ENCODE results near the gene SMIM28.
A peak's percentile ranks its signal among the peaks of the same experiment; 100 is the strongest.
"Not testable (repeated sequence)": the region's sequence is repeated elsewhere in the genome, so short reads cannot be mapped to it uniquely, and the experiment has no call there.

Gene SMIM28

GRCh38 chr6:138404666-138405337, 27.1 kb downstream of the SMIM28 start:
- no peak for DNase-seq (ENCODE audit: low spot score)

DNA sequence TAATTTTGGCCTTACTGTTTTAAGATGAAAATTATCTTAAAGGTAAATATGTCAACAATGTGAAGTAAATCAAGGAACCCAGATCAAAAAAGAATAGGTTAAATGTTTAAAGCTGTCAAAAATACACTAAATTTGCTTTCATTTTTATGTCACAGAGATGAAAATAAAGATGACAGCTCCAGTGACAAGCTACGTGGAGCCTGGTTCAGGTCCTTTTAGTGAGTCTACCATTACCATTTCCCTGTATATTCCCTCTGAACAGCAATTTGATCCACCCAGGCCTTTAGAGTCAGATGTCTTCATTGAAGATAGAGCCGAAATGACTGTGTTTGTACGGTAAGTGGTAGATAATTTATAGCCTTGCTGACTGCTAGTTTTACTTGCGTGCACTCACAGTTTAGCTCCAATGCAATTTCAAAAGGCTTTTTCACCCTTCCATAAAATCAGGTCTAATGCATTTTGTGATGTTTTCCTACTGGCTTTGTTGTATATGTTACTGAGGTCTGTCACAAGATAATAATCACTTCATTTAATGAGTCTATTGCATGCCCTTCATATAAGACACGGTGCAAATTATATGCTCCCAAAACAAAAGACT, 28.2 kb downstream of the SMIM28 start:
- DNase-seq (ENCODE audit: low spot score) = peak; percentile 43

DNA sequence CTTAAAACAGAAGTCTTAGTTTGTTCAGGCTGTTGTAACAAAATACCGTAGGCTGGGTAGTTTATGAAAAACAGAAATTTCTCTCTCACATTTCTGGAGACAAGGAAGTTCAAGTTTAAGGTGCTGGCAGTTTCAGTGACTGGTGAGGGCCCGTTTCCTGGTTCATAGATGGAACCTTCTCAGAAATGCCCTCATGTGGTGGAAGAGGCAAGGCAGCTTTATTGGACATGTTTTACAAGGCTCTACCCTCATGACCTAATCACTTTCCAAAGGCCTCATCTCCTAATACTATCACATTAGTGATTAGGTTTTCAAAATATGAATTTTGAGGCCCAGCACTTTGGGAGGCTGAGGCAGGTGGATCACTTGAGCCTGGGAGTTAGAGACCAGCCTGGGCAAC, 28.7 kb downstream of the SMIM28 start:
- no peak for DNase-seq (ENCODE audit: low spot score)

- no peak for DNase-seq (ENCODE audit: low spot score)
These were observed 32.5 kb downstream of the SMIM28 start for GRCh38 chr6:138410048-138410735.

GRCh38 chr6:138410972-138411880, 33.5 kb downstream of the SMIM28 start:
- no peak for DNase-seq (ENCODE audit: low spot score)

DNA sequence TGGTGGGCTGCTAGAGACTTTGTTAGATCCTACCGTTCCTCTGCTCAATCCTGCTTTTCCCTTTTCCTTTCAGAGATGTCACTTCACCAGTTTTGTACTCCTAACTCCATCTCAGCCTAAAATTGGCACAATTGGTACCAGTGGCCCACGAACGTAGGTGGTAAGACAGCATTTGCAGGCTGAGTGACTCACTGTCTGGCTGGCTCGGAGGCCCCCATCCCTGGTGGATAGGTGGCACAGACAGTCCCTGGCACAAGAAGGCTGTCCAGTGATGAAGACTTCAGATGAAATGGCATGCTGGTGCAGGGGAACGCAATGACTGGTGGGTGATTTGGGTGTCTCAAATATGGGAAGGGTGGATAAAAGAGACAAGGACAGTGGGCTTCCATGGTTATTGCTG, 37.4 kb downstream of the SMIM28 start:
- no peak for DNase-seq (ENCODE audit: low spot score)

DNA sequence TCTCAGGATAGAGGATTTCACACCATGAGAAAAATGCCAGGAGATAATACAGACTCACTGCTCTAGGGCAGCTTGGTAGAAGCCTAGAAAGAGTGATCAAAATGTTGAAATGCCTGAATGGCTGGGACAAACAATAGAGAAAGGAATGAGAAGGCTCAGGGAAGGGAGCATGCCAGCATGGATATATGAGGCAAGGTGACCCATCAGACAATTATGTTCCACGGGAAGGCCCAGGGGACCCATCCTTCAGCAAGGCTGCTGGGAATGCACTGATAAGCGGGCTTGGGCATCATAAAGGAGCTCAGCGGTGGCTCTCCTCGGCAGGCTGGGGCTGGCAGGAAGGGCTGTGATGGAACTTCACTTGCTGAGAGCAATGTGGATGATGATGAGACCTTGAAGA, 38.5 kb downstream of the SMIM28 start:
- DNase-seq (ENCODE audit: low spot score) = no peak

DNA sequence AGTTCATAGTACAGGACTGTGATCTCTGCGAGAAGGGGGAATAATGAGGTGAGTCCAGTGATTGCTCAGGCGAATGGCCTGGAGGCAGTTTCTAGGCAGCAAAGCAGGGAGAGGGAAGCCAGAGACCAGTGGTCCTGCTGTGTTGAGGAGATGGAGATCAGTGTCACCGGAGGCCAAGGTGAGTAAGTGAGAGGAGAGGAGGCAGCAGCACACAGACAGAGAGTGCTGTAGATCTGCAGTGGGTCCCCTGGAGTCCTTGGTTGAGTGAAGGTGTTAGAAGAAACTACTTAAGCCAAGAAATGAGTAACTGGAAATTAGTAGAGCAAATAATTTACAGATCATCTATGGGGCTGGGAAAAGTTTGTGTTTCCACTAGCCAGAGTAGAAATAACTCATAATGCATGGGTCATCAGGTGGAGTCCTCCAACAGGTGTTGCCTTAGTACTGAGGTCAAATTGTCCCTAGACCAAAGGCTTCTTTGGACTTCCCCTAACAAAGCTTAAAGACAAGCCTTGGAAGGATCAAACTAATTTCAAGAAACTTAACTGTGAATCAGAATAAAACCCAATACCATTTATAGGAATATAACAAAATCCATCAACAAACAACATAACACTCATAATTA, 39.9 kb downstream of the SMIM28 start:
- DNase-seq (ENCODE audit: low spot score) = no peak

- DNase-seq (ENCODE audit: low spot score) = no peak
These were observed 40.5 kb downstream of the SMIM28 start for GRCh38 chr6:138418118-138418742.

GRCh38 chr6:138419766-138420165, 42.1 kb downstream of the SMIM28 start:
- no peak for DNase-seq (ENCODE audit: low spot score)

DNA sequence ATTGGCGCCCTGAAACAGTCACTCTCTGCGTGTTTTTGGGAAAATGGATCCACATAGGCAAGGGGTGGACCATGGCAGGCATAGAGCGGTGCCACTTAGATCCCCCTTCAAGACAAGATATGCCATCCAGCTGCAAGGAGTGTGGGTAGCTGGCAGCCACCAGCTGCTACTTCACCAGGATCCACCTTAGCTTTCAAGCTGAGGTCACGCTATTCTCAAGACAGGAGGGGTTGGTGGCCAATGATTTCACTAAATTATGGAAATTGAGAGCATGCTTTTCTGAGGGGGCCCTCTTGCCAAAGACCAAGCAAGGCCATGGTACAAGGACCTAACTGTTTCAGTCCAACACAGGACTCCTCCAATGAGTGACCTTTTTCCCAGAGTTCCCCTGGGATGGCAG, 42.7 kb downstream of the SMIM28 start:
- DNase-seq (ENCODE audit: low spot score) = no peak

GRCh38 chr6:138421089-138421488, 43.4 kb downstream of the SMIM28 start:
- no peak for DNase-seq (ENCODE audit: low spot score)

GRCh38 chr6:138421608-138422007, 43.9 kb downstream of the SMIM28 start:
- no peak for DNase-seq (ENCODE audit: low spot score)

GRCh38 chr6:138422861-138423260, 45.2 kb downstream of the SMIM28 start:
- no peak for DNase-seq (ENCODE audit: low spot score)

DNA sequence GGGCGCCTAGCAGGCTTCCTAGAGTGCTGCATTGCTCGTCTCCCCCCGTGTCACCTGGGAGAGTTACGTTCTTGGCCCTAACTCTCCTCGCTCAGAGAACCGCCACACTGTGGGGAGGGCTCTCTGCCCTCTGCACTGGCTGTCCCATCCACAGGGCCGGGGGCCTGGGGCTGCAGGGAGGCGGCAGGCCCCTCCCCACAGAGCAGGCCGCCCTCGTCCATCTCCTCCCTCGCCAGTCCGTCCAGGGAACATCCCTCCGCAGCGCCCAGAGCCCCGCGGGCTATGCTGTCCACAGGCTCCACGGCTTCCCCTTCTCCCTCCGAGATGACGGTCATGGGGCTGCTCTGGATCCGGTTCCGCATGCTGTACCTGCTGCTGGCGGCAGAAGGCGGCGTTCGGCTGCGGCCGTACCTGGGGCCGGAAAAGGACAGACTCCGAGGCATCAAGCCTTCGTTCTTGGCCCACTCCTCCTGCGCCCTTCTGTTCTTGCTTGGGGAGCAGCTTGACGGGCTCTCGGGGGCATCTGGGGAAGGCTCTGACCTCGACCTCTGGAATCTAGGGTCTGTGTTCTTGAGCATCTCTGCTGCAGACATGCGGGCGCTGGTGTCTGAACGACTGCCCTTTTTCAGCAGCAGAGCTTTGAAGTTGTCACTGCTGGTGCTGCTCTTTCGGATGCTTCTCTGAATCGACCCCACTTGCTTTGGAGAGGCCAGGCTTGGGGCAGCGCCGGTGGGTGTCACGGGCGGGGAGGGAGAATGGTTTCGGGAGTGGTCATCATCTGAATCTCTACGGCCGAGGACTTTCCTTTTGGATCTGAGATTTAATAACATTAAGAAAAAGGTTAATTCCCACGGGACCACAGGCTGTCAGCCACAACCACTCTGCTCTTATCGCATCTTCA, 46.5 kb downstream of the SMIM28 start:
- DNase-seq (ENCODE audit: low spot score) = peak; percentile 53

GRCh38 chr6:138425256-138425655, 47.6 kb downstream of the SMIM28 start:
- not testable (repeated sequence) for DNase-seq (ENCODE audit: low spot score)

GRCh38 chr6:138426500-138427123, 48.9 kb downstream of the SMIM28 start:
- no peak for DNase-seq (ENCODE audit: low spot score)

GRCh38 chr6:138427701-138428100, 50.0 kb downstream of the SMIM28 start:
- DNase-seq (ENCODE audit: low spot score) = no peak

DNA sequence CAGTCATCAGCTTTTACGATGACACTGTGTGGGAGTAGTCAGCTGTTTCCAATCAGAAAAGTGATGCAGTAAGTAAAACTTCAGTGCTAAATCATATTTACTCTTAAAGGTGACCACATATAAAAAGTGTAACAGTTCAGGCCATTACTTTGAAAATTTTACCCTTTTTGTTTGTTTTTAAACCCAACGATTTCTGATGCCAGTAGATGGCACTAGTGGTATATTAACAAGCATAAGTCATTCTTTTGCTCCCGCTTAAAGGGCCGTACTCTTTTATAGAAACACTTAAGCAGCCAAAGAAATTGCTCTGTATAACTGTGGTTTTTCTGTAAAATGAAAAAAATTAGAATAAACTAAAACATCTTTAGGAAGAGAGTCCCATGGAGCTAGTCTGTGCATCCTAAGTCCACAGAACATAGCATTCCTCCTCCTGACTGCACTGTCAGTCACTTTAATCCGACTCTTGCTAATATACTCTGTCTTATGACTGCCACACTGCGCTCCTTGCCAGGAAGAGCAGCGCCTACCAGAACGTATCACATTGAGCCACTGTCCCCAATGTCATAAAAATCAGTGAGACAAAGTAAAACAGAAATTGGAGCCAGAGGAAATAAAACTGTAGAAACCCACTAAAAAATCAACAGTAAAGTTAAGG, 51.4 kb downstream of the SMIM28 start:
- peak; percentile 49 for DNase-seq (ENCODE audit: low spot score)
